ENCODE measurements around the gene MAGI2.
"Not testable (repeated sequence)": the region's sequence is repeated elsewhere in the genome, so short reads cannot be mapped to it uniquely, and the experiment has no call there.

MAGI2 gene

GRCh38 chr7:78006063-78006755 lies 1447.3 kb downstream of the MAGI2 start:
- DNase-seq (ENCODE audit: low spot score), result no peak

- DNase-seq (ENCODE audit: low spot score), result no peak
These were observed 1450.8 kb downstream of the MAGI2 start for GRCh38 chr7:78002715-78003114.

- DNase-seq (ENCODE audit: low spot score), result no peak
These were observed 1451.4 kb downstream of the MAGI2 start for GRCh38 chr7:78002021-78002420.

GRCh38 chr7:77999168-77999567 lies 1454.3 kb downstream of the MAGI2 start:
- DNase-seq (ENCODE audit: low spot score), result not testable (repeated sequence)

- DNase-seq (ENCODE audit: low spot score), result no peak
These were observed 1457.8 kb downstream of the MAGI2 start for GRCh38 chr7:77995717-77996116.

- DNase-seq (ENCODE audit: low spot score), result no peak
These were observed 1459.6 kb downstream of the MAGI2 start for GRCh38 chr7:77993838-77994237.

GRCh38 chr7:77991656-77992055 lies 1461.8 kb downstream of the MAGI2 start:
- DNase-seq (ENCODE audit: low spot score), result no peak

GRCh38 chr7:77989981-77990566 lies 1463.4 kb downstream of the MAGI2 start:
- no peak for DNase-seq (ENCODE audit: low spot score)

GRCh38 chr7:77985974-77986339 lies 1467.5 kb downstream of the MAGI2 start:
- no peak for DNase-seq (ENCODE audit: low spot score)

- no peak for DNase-seq (ENCODE audit: low spot score)
These were observed 1468.1 kb downstream of the MAGI2 start for GRCh38 chr7:77985232-77985973.

- no peak for DNase-seq (ENCODE audit: low spot score)
These were observed 1469.5 kb downstream of the MAGI2 start for GRCh38 chr7:77983973-77984372.

GRCh38 chr7:77982926-77983550 lies 1470.4 kb downstream of the MAGI2 start:
- no peak for DNase-seq (ENCODE audit: low spot score)

GRCh38 chr7:77980087-77980713 lies 1473.3 kb downstream of the MAGI2 start:
- DNase-seq (ENCODE audit: low spot score), result peak; percentile 53

- DNase-seq (ENCODE audit: low spot score), result no peak
These were observed 1474.2 kb downstream of the MAGI2 start for GRCh38 chr7:77979219-77979618.

- no peak for DNase-seq (ENCODE audit: low spot score)
These were observed 1477.6 kb downstream of the MAGI2 start for GRCh38 chr7:77975672-77976480.

GRCh38 chr7:77971726-77972125 lies 1481.7 kb downstream of the MAGI2 start:
- DNase-seq (ENCODE audit: low spot score), result no peak

- DNase-seq (ENCODE audit: low spot score), result no peak
These were observed 1486.0 kb downstream of the MAGI2 start for GRCh38 chr7:77967429-77967828.
